ENCODE measurements around the gene CUL7. TPM values are rescaled to one million over a fixed set of nuclear protein-coding genes. Genes with fewer than 3 reads are reported as not detected.

Gene CUL7
- total RNA-seq, 1 experiment from 2014 or later = 22.8 TPM

DNA sequence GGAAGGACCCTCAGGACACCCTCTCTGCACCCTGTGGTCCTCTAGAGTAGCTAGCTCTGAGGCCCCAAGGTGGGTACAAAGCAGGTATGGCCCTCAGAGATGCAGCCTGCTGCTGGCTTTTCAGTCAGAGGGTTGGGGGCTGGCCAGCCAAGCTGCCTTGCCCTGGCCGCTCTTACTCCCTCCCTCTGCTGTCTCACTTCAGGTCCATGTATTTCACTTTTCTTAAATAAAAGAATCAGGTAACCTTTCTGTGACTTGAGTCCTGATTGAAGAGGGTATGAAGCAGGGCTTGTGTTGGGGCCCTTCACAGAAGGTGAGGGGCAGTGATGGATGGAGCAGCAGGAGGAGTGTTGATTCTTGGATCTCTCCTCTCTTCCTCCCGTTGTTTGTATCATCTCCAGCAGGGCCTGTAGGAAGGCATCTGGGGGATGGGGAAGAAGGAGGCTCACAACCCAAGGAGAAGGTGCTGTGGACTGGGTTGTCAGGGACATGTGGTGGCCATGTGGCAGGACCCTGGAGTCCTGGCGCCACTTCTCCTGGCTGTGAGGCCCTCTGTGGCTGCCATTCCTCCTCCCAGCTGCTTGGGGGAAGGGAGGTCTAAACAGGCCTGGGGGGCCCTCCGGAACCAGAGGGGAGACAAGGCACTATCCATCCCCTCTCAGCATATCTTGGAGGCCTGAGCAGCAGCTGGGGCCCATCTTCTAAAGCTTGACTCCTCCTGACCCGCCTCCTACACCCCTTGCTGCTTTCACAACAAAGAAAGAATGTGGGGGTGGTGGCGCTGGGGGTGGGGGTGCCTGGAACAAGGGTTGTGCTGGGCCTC lies 21.4 kb upstream of the CUL7 start:
- DNase-seq = no peak
- Histone ChIP-seq H3K9me3 (ENCODE audit: insufficient read depth, low read depth) (no peaks in the 10 kb centered on the region), H3K4me3 (no peak overlapping the region), H3K79me2 (ENCODE audit: low read depth) (peaks cover 34% of the 10 kb centered on the region), H3K4me1 (replicated peaks; ENCODE audit: insufficient read depth) (peaks cover 13% of the 10 kb centered on the region), H3K4me2 (no peak overlapping the region), H4K20me1 (ENCODE audit: insufficient read depth) (no peaks in the 10 kb centered on the region), H3K36me3 (ENCODE audit: low read depth) (no peaks in the 10 kb centered on the region), H3K9me2 (ENCODE audit: insufficient read depth) (no peaks in the 10 kb centered on the region), H3K27ac (no peak overlapping the region), H3K27me3 (ENCODE audit: insufficient read depth, low read depth) (no peaks in the 10 kb centered on the region), H3F3A (ENCODE audit: insufficient read depth, low read depth) (peaks cover 14% of the 10 kb centered on the region), H2AFZ (no peak overlapping the region)
- TF ChIP-seq EZH2 (IDR thresholded peaks at IDR 0.05; ENCODE audit: low read depth) = no peak
- TF ChIP-seq, protein P1, sequence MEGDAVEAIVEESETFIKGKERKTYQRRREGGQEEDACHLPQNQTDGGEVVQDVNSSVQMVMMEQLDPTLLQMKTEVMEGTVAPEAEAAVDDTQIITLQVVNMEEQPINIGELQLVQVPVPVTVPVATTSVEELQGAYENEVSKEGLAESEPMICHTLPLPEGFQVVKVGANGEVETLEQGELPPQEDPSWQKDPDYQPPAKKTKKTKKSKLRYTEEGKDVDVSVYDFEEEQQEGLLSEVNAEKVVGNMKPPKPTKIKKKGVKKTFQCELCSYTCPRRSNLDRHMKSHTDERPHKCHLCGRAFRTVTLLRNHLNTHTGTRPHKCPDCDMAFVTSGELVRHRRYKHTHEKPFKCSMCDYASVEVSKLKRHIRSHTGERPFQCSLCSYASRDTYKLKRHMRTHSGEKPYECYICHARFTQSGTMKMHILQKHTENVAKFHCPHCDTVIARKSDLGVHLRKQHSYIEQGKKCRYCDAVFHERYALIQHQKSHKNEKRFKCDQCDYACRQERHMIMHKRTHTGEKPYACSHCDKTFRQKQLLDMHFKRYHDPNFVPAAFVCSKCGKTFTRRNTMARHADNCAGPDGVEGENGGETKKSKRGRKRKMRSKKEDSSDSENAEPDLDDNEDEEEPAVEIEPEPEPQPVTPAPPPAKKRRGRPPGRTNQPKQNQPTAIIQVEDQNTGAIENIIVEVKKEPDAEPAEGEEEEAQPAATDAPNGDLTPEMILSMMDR (conservative IDR thresholded peaks at IDR 0.05) = no peak
- ChIA-PET CTCF (interaction anchor here (0.5 kb wide), 1 partner anchor 61 kb away, joined by 4 read pairs; the partner anchor contains the start of genes KLHDC3 and MEA1), POLR2A (ENCODE audit: unreplicated experiment) (interaction anchor here (0.6 kb wide), 1 partner anchor 105 kb away, joined by 4 read pairs; no protein-coding TSS in a partner anchor)
- no TSS peak for BruUV-seq (replicated peaks)
- intact Hi-C loops (cut with micrococcal nuclease; ENCODE audit: unreplicated experiment) = no loop called here

DNA sequence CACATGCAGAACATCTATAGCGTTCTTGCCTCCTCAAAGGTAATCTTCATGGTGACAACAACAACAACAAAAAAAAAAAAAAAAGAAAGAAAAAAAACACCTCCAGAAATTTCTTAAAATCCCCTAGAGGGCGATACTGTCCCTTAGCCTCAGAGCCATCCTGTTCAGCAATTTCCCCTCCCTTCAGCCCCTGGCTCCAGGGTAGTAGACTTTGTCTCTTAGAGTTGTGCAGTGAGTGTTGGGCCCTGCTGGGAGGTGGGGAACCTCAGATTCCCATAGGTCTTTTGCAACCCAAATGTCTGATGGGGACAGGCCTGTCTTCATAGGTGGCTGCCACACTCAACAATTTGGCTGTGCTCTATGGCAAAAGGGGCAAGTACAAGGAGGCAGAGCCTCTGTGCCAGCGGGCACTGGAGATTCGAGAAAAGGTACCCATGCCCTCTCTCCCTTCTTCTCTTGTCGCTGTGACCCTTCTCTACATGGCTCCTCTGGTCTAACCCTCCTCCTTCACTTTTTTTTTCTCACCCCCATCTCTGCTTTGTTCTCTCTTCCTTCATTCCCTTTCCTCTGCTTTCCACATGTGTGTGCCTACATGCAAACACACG lies 16.5 kb upstream of the CUL7 start:
- intact Hi-C loops (cut with micrococcal nuclease; ENCODE audit: unreplicated experiment) = loop anchor here (1.0 kb wide), 1 partner anchor 73 kb away; no protein-coding TSS in a partner anchor
- no peaks in the 10 kb centered on the region for H3K27me3 ChIP-seq (ENCODE audit: insufficient read depth, low read depth)
- peak; percentile 23 to 48 for DNase-seq
- no peaks in the 10 kb centered on the region for H4K20me1 ChIP-seq (ENCODE audit: insufficient read depth)
- no peak overlapping the region for H3K27ac ChIP-seq
- no peak for TF ChIP-seq EZH2 (IDR thresholded peaks at IDR 0.05; ENCODE audit: low read depth)
- TF ChIP-seq, protein P1 (conservative IDR thresholded peaks at IDR 0.05) = peak; percentile 81
- H3K4me2 ChIP-seq = no peak overlapping the region
- H3K79me2 ChIP-seq (ENCODE audit: low read depth) = no peaks in the 10 kb centered on the region
- CTCF ChIA-PET = interaction anchor here (0.5 kb wide), 1 partner anchor 94 kb away, joined by 3 read pairs; no protein-coding TSS in a partner anchor
- peaks cover 6% of the 10 kb centered on the region; the same call in 1 of the 2 replicates for H3F3A ChIP-seq (ENCODE audit: insufficient read depth, low read depth)
- H2AFZ ChIP-seq = no peak overlapping the region
- no peaks in the 10 kb centered on the region for H3K36me3 ChIP-seq (ENCODE audit: low read depth)
- POLR2A ChIA-PET (ENCODE audit: unreplicated experiment) = no interaction called here
- no TSS peak for BruUV-seq (replicated peaks)
- no peaks in the 10 kb centered on the region for H3K4me1 ChIP-seq (replicated peaks; ENCODE audit: insufficient read depth)
- H3K4me3 ChIP-seq = no peak overlapping the region
- no peaks in the 10 kb centered on the region for H3K9me3 ChIP-seq (ENCODE audit: insufficient read depth, low read depth)
- no peaks in the 10 kb centered on the region for H3K9me2 ChIP-seq (ENCODE audit: insufficient read depth)

DNA sequence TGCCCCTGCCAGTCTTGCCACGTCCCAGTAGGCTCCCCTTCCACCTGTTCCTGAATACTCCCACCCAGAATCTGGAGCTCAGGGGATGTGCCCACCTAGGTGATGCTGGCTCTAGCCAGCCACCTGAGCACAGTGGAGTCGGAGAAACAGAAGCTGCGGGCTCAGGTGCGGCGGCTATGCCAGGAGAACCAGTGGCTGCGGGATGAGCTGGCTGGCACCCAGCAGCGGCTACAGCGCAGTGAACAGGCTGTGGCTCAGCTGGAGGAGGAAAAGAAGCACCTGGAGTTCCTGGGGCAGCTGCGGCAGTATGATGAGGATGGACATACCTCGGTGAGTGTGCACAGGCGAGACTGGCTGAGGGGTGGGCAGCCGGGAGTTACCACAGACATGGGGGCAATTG lies 9.2 kb upstream of the CUL7 start:
- no peaks in the 10 kb centered on the region for H3K27me3 ChIP-seq (ENCODE audit: insufficient read depth, low read depth)
- H3K36me3 ChIP-seq (ENCODE audit: low read depth) = no peaks in the 10 kb centered on the region; the same call in 1 of the 2 replicates
- POLR2A ChIA-PET (ENCODE audit: unreplicated experiment) = interaction anchor here (0.6 kb wide), 1 partner anchor 49 kb away, joined by 4 read pairs; no protein-coding TSS in a partner anchor

More for the DNA sequence above, 9.2 kb upstream of the CUL7 start:
- BruUV-seq (replicated peaks) = no TSS peak
- TF ChIP-seq, protein P1 (conservative IDR thresholded peaks at IDR 0.05) = no peak
- no peak for TF ChIP-seq EZH2 (IDR thresholded peaks at IDR 0.05; ENCODE audit: low read depth)
- intact Hi-C loops (cut with micrococcal nuclease; ENCODE audit: unreplicated experiment) = no loop called here
- H3F3A ChIP-seq (ENCODE audit: insufficient read depth, low read depth) = peaks cover 12% of the 10 kb centered on the region; the same call in 1 of the 2 replicates
- no peaks in the 10 kb centered on the region for H3K9me3 ChIP-seq (ENCODE audit: insufficient read depth, low read depth)
- H3K9me2 ChIP-seq (ENCODE audit: insufficient read depth) = no peaks in the 10 kb centered on the region
- CTCF ChIA-PET = interaction anchor here (0.7 kb wide), 1 partner anchor 60 kb away, joined by 4 read pairs; no protein-coding TSS in a partner anchor
- H3K79me2 ChIP-seq (ENCODE audit: low read depth) = peaks cover 24% of the 10 kb centered on the region
- DNase-seq = no peak
- H2AFZ ChIP-seq = no peak overlapping the region
- H3K27ac ChIP-seq = no peak overlapping the region
- H3K4me2 ChIP-seq = no peak overlapping the region
- peaks cover 22% of the 10 kb centered on the region for H3K4me1 ChIP-seq (replicated peaks; ENCODE audit: insufficient read depth)
- no peak overlapping the region for H3K4me3 ChIP-seq
- no peaks in the 10 kb centered on the region for H4K20me1 ChIP-seq (ENCODE audit: insufficient read depth)

Data from PC-9 (cell line).